Activated CD8-positive, alpha-beta T cell treated with anti-CD3 and anti-CD28 coated beads for 36 hours (primary cell): ENCODE data around the gene ABHD15. TPM values are rescaled to one million over a fixed set of nuclear protein-coding genes. Genes with fewer than 3 reads are reported as not detected.
A peak's percentile ranks its signal among the peaks of the same experiment; 100 is the strongest.

Experiments
- ATAC-seq: fragments of 200-7000 bp; cut with Tn5 transposase; one replicate; pipeline ENCODE4 v1.10.0; 2021; ENCODE audit warnings: mild to moderate bottlenecking, moderate library complexity
- CTCF ChIA-PET: fragments of 350-600 bp; sonication (Branson Sonifier 250); formaldehyde crosslinking; loops from one replicate; lab custom pipeline; 2021; ENCODE audit warnings: antibody characterized with exemption; lab: Charles Lee
- POLR2A ChIA-PET: fragments of 350-600 bp; sonication (Branson Sonifier 250); formaldehyde crosslinking; loops from one replicate; lab custom pipeline; 2021; ENCODE audit warnings: antibody characterized with exemption; lab: Charles Lee
- DNase-seq: peaks from one replicate; pipeline ENCODE4 v3.0.0-alpha.2; 2020
- H3K27ac Mint-ChIP-seq: one replicate; pipeline ENCODE4 v1.8.0; 2021; ENCODE audit warnings: mild to moderate bottlenecking, mixed read lengths
- H3K27me3 Mint-ChIP-seq: one replicate; pipeline ENCODE4 v1.8.0; 2021; ENCODE audit warnings: mixed read lengths
- H3K36me3 Mint-ChIP-seq: one replicate; pipeline ENCODE4 v1.8.0; 2021; ENCODE audit warnings: low read depth, mixed read lengths
- H3K4me1 Mint-ChIP-seq: one replicate; pipeline ENCODE4 v1.8.0; 2021; ENCODE audit warnings: low read depth, mixed read lengths
- H3K4me3 Mint-ChIP-seq: one replicate; pipeline ENCODE4 v1.8.0; 2021; ENCODE audit warnings: mild to moderate bottlenecking, moderate library complexity, mixed read lengths
- H3K9me3 Mint-ChIP-seq: one replicate; pipeline ENCODE4 v1.8.0; 2021; ENCODE audit warnings: mixed read lengths
- CTCF ChIP-seq: fragments of 200-600 bp; IDR thresholded peaks from one replicate; pipeline ENCODE4 v1.8.0; 2022; ENCODE audit warnings: antibody characterized with exemption, mild to moderate bottlenecking
- intact Hi-C: fragments of 100-400 bp; cut with micrococcal nuclease; formaldehyde crosslinking; loops from one replicate; pipeline ENCODE4 v1.10.0; 2022
- total RNA-seq, 2 experiments: library from RNA; stranded (reverse); gene quantifications; one replicate each; pipeline ENCODE4 v1.2.3, GENCODE V29; 2021

Gene ABHD15
- total RNA-seq, 2 experiments from 2014 or later: 9.7 to 10.1 TPM

GRCh38 chr17:29582254-29582765 lies 15.5 kb upstream of the ABHD15 start:
- TF ChIP-seq CTCF: no peak
- CTCF ChIA-PET: interaction anchor here (2.8 to 14.9 kb wide), 4 partner anchors 10 to 35 kb away, joined by 8 to 172 read pairs (median 58); partner anchors contain the start of genes ABHD15, ANKRD13B and TP53I13
- no peaks in the 10 kb centered on the region for H3K9me3 Mint-ChIP-seq
- intact Hi-C loops: loop anchor here (5.0 kb wide), 1 partner anchor 35 kb away; no protein-coding TSS in a partner anchor
- no peak for ATAC-seq
- H3K36me3 Mint-ChIP-seq: peaks cover 48% of the 10 kb centered on the region
- peaks cover 48% of the 10 kb centered on the region for H3K4me1 Mint-ChIP-seq
- no peak overlapping the region for H3K4me3 Mint-ChIP-seq
- POLR2A ChIA-PET: interaction anchor here (0.8 to 2.4 kb wide), 5 partner anchors 9 to 100 kb away, joined by 3 to 11 read pairs (median 8); partner anchors contain the start of gene ANKRD13B
- DNase-seq: no peak
- H3K27me3 Mint-ChIP-seq: no peaks in the 10 kb centered on the region
- peak overlapping the region; percentile 30 for H3K27ac Mint-ChIP-seq

- peaks cover 42% of the 10 kb centered on the region for H3K4me1 Mint-ChIP-seq
- H3K4me3 Mint-ChIP-seq: no peak overlapping the region
- TF ChIP-seq CTCF: no peak
- DNase-seq (no peak), ATAC-seq (no peak)
- ChIA-PET POLR2A (interaction anchor here (1.0 to 2.8 kb wide), 6 partner anchors 9 to 36 kb away, joined by 4 to 18 read pairs (median 8); partner anchors contain the start of gene ANKRD13B), CTCF (interaction anchor here (0.9 to 14.9 kb wide), 10 partner anchors 9 to 212 kb away, joined by 3 to 172 read pairs (median 6); partner anchors contain the start of genes ABHD15, ANKRD13B, CORO6 and TP53I13)
- intact Hi-C loops: loop anchor here (5.0 kb wide), 1 partner anchor 36 kb away; no protein-coding TSS in a partner anchor
- H3K36me3 Mint-ChIP-seq: peaks cover 48% of the 10 kb centered on the region
- no peak overlapping the region for H3K27ac Mint-ChIP-seq
- no peaks in the 10 kb centered on the region for H3K27me3 Mint-ChIP-seq
- H3K9me3 Mint-ChIP-seq: no peaks in the 10 kb centered on the region
Measured at GRCh38 chr17:29581583-29582253, 14.9 kb upstream of the ABHD15 start.

- Mint-ChIP-seq H3K4me1 (peaks cover 27% of the 10 kb centered on the region), H3K9me3 (no peaks in the 10 kb centered on the region), H3K27me3 (no peaks in the 10 kb centered on the region), H3K36me3 (peaks cover 48% of the 10 kb centered on the region), H3K4me3 (no peak overlapping the region), H3K27ac (peak overlapping the region; percentile 89)
- ChIA-PET POLR2A (interaction anchor here (1.8 to 2.8 kb wide), 4 partner anchors 7 to 38 kb away, joined by 8 to 18 read pairs (median 10); partner anchors contain the start of gene ANKRD13B), CTCF (interaction anchor here (0.8 to 14.9 kb wide), 12 partner anchors 7 to 210 kb away, joined by 3 to 172 read pairs (median 4); partner anchors contain the start of genes ABHD15, ANKRD13B, CORO6 and TP53I13)
- TF ChIP-seq CTCF: peak; percentile 83
- intact Hi-C loops: loop anchor here (5.0 kb wide), 1 partner anchor 37 kb away; no protein-coding TSS in a partner anchor
- DNase-seq: peak; percentile 97
- peak; percentile 97 for ATAC-seq
Measured at GRCh38 chr17:29579866-29580771, 13.3 kb upstream of the ABHD15 start.

- H3K9me3 Mint-ChIP-seq: no peaks in the 10 kb centered on the region
- no peak for TF ChIP-seq CTCF
- intact Hi-C loops: no loop called here
- no peak overlapping the region for H3K4me3 Mint-ChIP-seq
- no peak overlapping the region for H3K27ac Mint-ChIP-seq
- DNase-seq: no peak
- ChIA-PET POLR2A (interaction anchor here (1.5 to 2.8 kb wide), 2 partner anchors 36 to 39 kb away, joined by 3 to 18 read pairs; no protein-coding TSS in a partner anchor), CTCF (interaction anchor here (0.8 to 14.9 kb wide), 5 partner anchors 10 to 209 kb away, joined by 3 to 172 read pairs (median 33); partner anchors contain the start of genes ABHD15, ANKRD13B and TP53I13)
- peaks cover 27% of the 10 kb centered on the region for H3K4me1 Mint-ChIP-seq
- H3K36me3 Mint-ChIP-seq: peaks cover 49% of the 10 kb centered on the region
- ATAC-seq: no peak
- H3K27me3 Mint-ChIP-seq: no peaks in the 10 kb centered on the region
Measured at GRCh38 chr17:29578626-29579485, 12.0 kb upstream of the ABHD15 start.
